Keratinocyte (primary cell): ENCODE data around the gene TMTC2. TPM values are rescaled to one million over a fixed set of nuclear protein-coding genes. Genes with fewer than 3 reads are reported as not detected.

Source experiments
- DNase-seq: peaks from one replicate; pipeline ENCODE4 v3.0.0-alpha.2; 2011; ENCODE audit warnings: low read depth, missing footprints, low spot score
- FAIRE-seq: peaks from 2 replicates; lab custom pipeline; 2011; peaks lifted over from hg19 to GRCh38; lab: Jason Lieb, UNC
- H2AFZ ChIP-seq: 2 replicates; pipeline ENCODE4 v1.6.0; 2012; ENCODE audit warnings: low read length, control low read depth, inconsistent platforms; ENCODE audit not compliant: control insufficient read depth
- H3K27ac ChIP-seq: 2 replicates; pipeline ENCODE4 v1.5.1; 2011; ENCODE audit warnings: low read length; ENCODE audit not compliant: control insufficient read depth, insufficient read depth
- H3K27me3 ChIP-seq: 3 replicates; pipeline ENCODE4 v1.6.0; 2011; ENCODE audit warnings: low read length; ENCODE audit not compliant: control insufficient read depth, insufficient read depth; ENCODE audit errors: extremely low read depth
- H3K36me3 ChIP-seq, 2 experiments: 2 replicates in 1 of 2; 3 replicates in 1 of 2; pipeline ENCODE4 v1.5.1; 2011; ENCODE audit warnings: low read length in 2 of 2, mild to moderate bottlenecking in 1 of 2; ENCODE audit not compliant: control insufficient read depth in 2 of 2, insufficient read depth in 2 of 2; ENCODE audit errors: extremely low read depth in 1 of 2
- H3K4me1 ChIP-seq: 3 replicates; pipeline ENCODE4 v1.5.1; 2011; ENCODE audit warnings: low read length; ENCODE audit not compliant: control insufficient read depth, insufficient read depth; ENCODE audit errors: extremely low read depth
- H3K4me2 ChIP-seq: 3 replicates; pipeline ENCODE4 v1.6.0; 2011; ENCODE audit warnings: low read depth, low read length; ENCODE audit not compliant: control insufficient read depth, insufficient read depth; ENCODE audit errors: extremely low read depth
- H3K4me3 ChIP-seq, 3 experiments: fragments of 200-600 bp in 1 of 3; sonication (generic) in 1 of 3; 2 replicates in 2 of 3; 3 replicates in 1 of 3; pipeline ENCODE4 v1.5.1; 2011 to 2016; ENCODE audit warnings: low read length in 3 of 3, mild to moderate bottlenecking in 3 of 3, control low read depth in 2 of 3, inconsistent platforms in 1 of 3, low read depth in 1 of 3, mixed read lengths in 1 of 3, mixed run types in 1 of 3, moderate library complexity in 1 of 3; ENCODE audit not compliant: control insufficient read depth in 2 of 3, insufficient read depth in 2 of 3; ENCODE audit errors: extremely low read depth in 1 of 3
- H3K79me2 ChIP-seq: 2 replicates; pipeline ENCODE4 v1.6.0; 2012; ENCODE audit warnings: low read length; ENCODE audit not compliant: control insufficient read depth, insufficient read depth
- H3K9ac ChIP-seq: 3 replicates; pipeline ENCODE4 v1.6.0; 2011; ENCODE audit warnings: low read length; ENCODE audit not compliant: control insufficient read depth, insufficient read depth; ENCODE audit errors: extremely low read depth
- H3K9me1 ChIP-seq: 3 replicates; pipeline ENCODE4 v1.6.0; 2011; ENCODE audit warnings: low read length; ENCODE audit not compliant: control insufficient read depth, insufficient read depth; ENCODE audit errors: extremely low read depth
- H3K9me3 ChIP-seq: 2 replicates; pipeline ENCODE4 v1.5.1; 2012; ENCODE audit warnings: low read depth, low read length; ENCODE audit not compliant: control insufficient read depth
- H4K20me1 ChIP-seq: 3 replicates; pipeline ENCODE4 v1.6.0; 2011; ENCODE audit warnings: low read length; ENCODE audit not compliant: control insufficient read depth, insufficient read depth; ENCODE audit errors: extremely low read depth
- CTCF ChIP-seq, 3 experiments: IDR thresholded peaks in 1 of 3; conservative IDR thresholded peaks in 1 of 3; optimal IDR thresholded peaks in 1 of 3; 2 replicates in 2 of 3; 3 replicates in 1 of 3; pipeline versions ENCODE3 to v1.5.1; 2011; ENCODE audit warnings: low read length in 3 of 3, mild to moderate bottlenecking in 3 of 3, moderate library complexity in 2 of 3, control low read depth in 1 of 3, inconsistent platforms in 1 of 3; ENCODE audit not compliant: insufficient read depth in 2 of 3; ENCODE audit errors: extremely low read depth in 1 of 3
- EZH2 ChIP-seq: IDR thresholded peaks from one replicate; pipeline ENCODE4 v1.6.1; 2012; ENCODE audit warnings: inconsistent platforms, mild to moderate bottlenecking, low read length, moderate library complexity
- dilution Hi-C: fragments of 300-500 bp; cut with MboI; formaldehyde crosslinking; loops from one replicate; pipeline ENCODE4 v1.7.0; 2020; ENCODE audit warnings: low sequenced_read_pairs; ENCODE audit not compliant: extremely low pct_ligation_motif_present
- polyA plus RNA-seq, 5 experiments: library from polyadenylated mRNA; depleted of rRNA in 3 of 5; stranded (reverse) in 3 of 5; stranded (forward) in 1 of 5; unstranded in 1 of 5; fragments of >200 nt; gene quantifications; 1 replicate in 1 of 5; 2 replicates in 3 of 5; 3 replicates in 1 of 5; pipeline versions ENCODE4 v1.2.1 to v1.2.3, GENCODE V29; 2011 to 2012; ENCODE audit warnings: missing spikeins in 2 of 5, low read depth in 1 of 5, low replicate concordance in 1 of 5

TMTC2 gene
- polyA plus RNA-seq, 1 donor (not counting 4 experiments of a cell fraction or from before 2014, with no cell fraction given): 3.8 TPM

GRCh38 chr12:83143950-83144349, 457.2 kb downstream of the TMTC2 start:
- TF ChIP-seq CTCF (optimal IDR thresholded peaks at IDR 0.05 in 1 of 3, IDR thresholded peaks at IDR 0.05 in 1 of 3, conservative IDR thresholded peaks at IDR 0.05 in 1 of 3; ENCODE audit: extremely low read depth in 1 of 3, insufficient read depth in 2 of 3, low read length in 3 of 3) (no peak), EZH2 (no peak)
- H3K36me3 ChIP-seq: no peaks in the 10 kb centered on the region
- dilution Hi-C loops: no loop called here
- H2AFZ ChIP-seq: no peak overlapping the region
- H3K27me3 ChIP-seq: no peaks in the 10 kb centered on the region
- H3K9me3 ChIP-seq: no peaks in the 10 kb centered on the region
- no peaks in the 10 kb centered on the region for H3K4me1 ChIP-seq
- FAIRE-seq (no peak), DNase-seq (no peak)
- no peak overlapping the region for H3K27ac ChIP-seq
- H3K9me1 ChIP-seq: no peaks in the 10 kb centered on the region
- H3K9ac ChIP-seq: no peak overlapping the region
- no peaks in the 10 kb centered on the region for H3K79me2 ChIP-seq
- no peak overlapping the region for H3K4me2 ChIP-seq
- H3K4me3 ChIP-seq: no peak overlapping the region
- no peaks in the 10 kb centered on the region for H4K20me1 ChIP-seq

GRCh38 chr12:83145325-83145840, 458.7 kb downstream of the TMTC2 start:
- H3K36me3 ChIP-seq: no peaks in the 10 kb centered on the region
- DNase-seq (no peak), FAIRE-seq (no peak)
- no peaks in the 10 kb centered on the region for H3K79me2 ChIP-seq
- no peak for TF ChIP-seq CTCF (optimal IDR thresholded peaks at IDR 0.05 in 1 of 3, IDR thresholded peaks at IDR 0.05 in 1 of 3, conservative IDR thresholded peaks at IDR 0.05 in 1 of 3; ENCODE audit: extremely low read depth in 1 of 3, insufficient read depth in 2 of 3, low read length in 3 of 3)
- TF ChIP-seq EZH2: no peak
- no peaks in the 10 kb centered on the region for H3K9me1 ChIP-seq
- dilution Hi-C loops: no loop called here
- H3K4me3 ChIP-seq: no peak overlapping the region
- H3K9ac ChIP-seq: no peak overlapping the region
- H3K4me2 ChIP-seq: no peak overlapping the region
- no peak overlapping the region for H3K27ac ChIP-seq
- no peaks in the 10 kb centered on the region for H3K27me3 ChIP-seq
- H4K20me1 ChIP-seq: no peaks in the 10 kb centered on the region
- no peak overlapping the region for H2AFZ ChIP-seq
- H3K4me1 ChIP-seq: no peaks in the 10 kb centered on the region
- H3K9me3 ChIP-seq: no peaks in the 10 kb centered on the region
